Kidney glomerular epithelial cell (primary cell): ENCODE measurements around the gene RPL38.

Experiments used
- DNase-seq: peaks from one replicate; lab custom pipeline; 2025; lab: John Stamatoyannopoulos, UW

RPL38 gene

GRCh38 chr17:74227271-74228080, 24.0 kb downstream of the RPL38 start:
- no peak for DNase-seq

GRCh38 chr17:74228306-74228978, 25.0 kb downstream of the RPL38 start:
- DNase-seq: no peak

GRCh38 chr17:74230896-74231295, 27.4 kb downstream of the RPL38 start:
- no peak for DNase-seq

- DNase-seq: no peak
These were observed 28.7 kb downstream of the RPL38 start for GRCh38 chr17:74231928-74232907.

GRCh38 chr17:74233937-74234336, 30.5 kb downstream of the RPL38 start:
- no peak for DNase-seq

GRCh38 chr17:74234486-74234885, 31.0 kb downstream of the RPL38 start:
- no peak for DNase-seq

GRCh38 chr17:74235040-74235581, 31.6 kb downstream of the RPL38 start:
- DNase-seq: no peak

- DNase-seq: no peak
These were observed 32.5 kb downstream of the RPL38 start for GRCh38 chr17:74235911-74236371.

- DNase-seq: no peak
These were observed 33.8 kb downstream of the RPL38 start for GRCh38 chr17:74237321-74237720.

- no peak for DNase-seq
These were observed 35.7 kb downstream of the RPL38 start for GRCh38 chr17:74239172-74239571.

- no peak for DNase-seq
These were observed 37.2 kb downstream of the RPL38 start for GRCh38 chr17:74240618-74241205.

GRCh38 chr17:74241431-74241830, 38.0 kb downstream of the RPL38 start:
- no peak for DNase-seq

- no peak for DNase-seq
These were observed 38.4 kb downstream of the RPL38 start for GRCh38 chr17:74241847-74242246.

GRCh38 chr17:74243013-74243755, 39.7 kb downstream of the RPL38 start:
- DNase-seq: no peak

GRCh38 chr17:74244128-74244527, 40.6 kb downstream of the RPL38 start:
- DNase-seq: no peak

GRCh38 chr17:74244548-74244947, 41.1 kb downstream of the RPL38 start:
- DNase-seq: no peak

GRCh38 chr17:74245145-74245831, 41.8 kb downstream of the RPL38 start:
- DNase-seq: no peak

GRCh38 chr17:74245871-74246270, 42.4 kb downstream of the RPL38 start:
- DNase-seq: no peak

GRCh38 chr17:74249590-74250270, 46.3 kb downstream of the RPL38 start:
- no peak for DNase-seq
